GM23338 (cell line): ENCODE measurements around the gene ACVR2A. TPM values are rescaled to one million over a fixed set of nuclear protein-coding genes. Genes with fewer than 3 reads are reported as not detected.

Experiments used
- ATAC-seq: fragments of 200-7000 bp; cut with Tn5 transposase; 3 replicates; pipeline ENCODE4 v1.9.1; 2020
- DNase-seq: peaks from one replicate; pipeline ENCODE4 v3.0.0-alpha.2; 2015; ENCODE audit warnings: low spot score
- H2AFZ ChIP-seq: fragments of 200-600 bp; sonication (generic); 2 replicates; pipeline ENCODE4 v1.8.0; 2016; ENCODE audit warnings: antibody characterized with exemption, mild to moderate bottlenecking, moderate library complexity
- H3F3A ChIP-seq: fragments of 200-600 bp; sonication (generic); replicated peaks from 2 replicates; pipeline ENCODE4 v1.8.0; 2017; ENCODE audit warnings: antibody characterized with exemption, mixed run types, low read depth
- H3K27ac ChIP-seq: fragments of 200-600 bp; sonication (generic); 2 replicates; pipeline ENCODE4 v1.6.1; 2016; ENCODE audit warnings: low read depth
- H3K27me3 ChIP-seq: fragments of 200-600 bp; sonication (generic); 2 replicates; pipeline ENCODE4 v1.8.0; 2016; ENCODE audit warnings: mild to moderate bottlenecking, mixed run types, moderate library complexity; ENCODE audit not compliant: insufficient read depth
- H3K36me3 ChIP-seq: fragments of 200-600 bp; sonication (generic); 2 replicates; pipeline ENCODE4 v1.8.0; 2016; ENCODE audit warnings: mild to moderate bottlenecking; ENCODE audit not compliant: insufficient read depth
- H3K4me1 ChIP-seq: fragments of 200-600 bp; sonication (generic); 2 replicates; pipeline ENCODE4 v1.8.0; 2016; ENCODE audit warnings: mild to moderate bottlenecking, moderate library complexity; ENCODE audit not compliant: insufficient read depth
- H3K4me2 ChIP-seq: fragments of 200-600 bp; sonication (generic); 2 replicates; pipeline ENCODE4 v1.7.1; 2017; ENCODE audit warnings: mixed run types
- H3K4me3 ChIP-seq: fragments of 200-600 bp; sonication (generic); 2 replicates; pipeline ENCODE4 v1.6.1; 2016; ENCODE audit warnings: mixed run types
- H3K79me2 ChIP-seq: fragments of 200-600 bp; sonication (generic); replicated peaks from 2 replicates; pipeline ENCODE4 v1.8.0; 2017; ENCODE audit warnings: mild to moderate bottlenecking; ENCODE audit not compliant: insufficient read depth
- H3K9me2 ChIP-seq: fragments of 200-600 bp; sonication (generic); 2 replicates; pipeline ENCODE4 v1.8.0; 2017; ENCODE audit not compliant: insufficient read depth
- H4K20me1 ChIP-seq: fragments of 200-600 bp; sonication (generic); replicated peaks from 2 replicates; pipeline ENCODE4 v1.8.0; 2017; ENCODE audit warnings: mild to moderate bottlenecking; ENCODE audit not compliant: insufficient read depth
- H3K27ac Mint-ChIP-seq: 2 replicates; pipeline ENCODE4 v1.8.0; 2020; ENCODE audit warnings: inconsistent platforms, mild to moderate bottlenecking, moderate library complexity, mixed read lengths
- H3K27me3 Mint-ChIP-seq: 3 replicates; pipeline ENCODE4 v1.8.0; 2022; ENCODE audit warnings: low read depth, mild to moderate bottlenecking, moderate library complexity, mixed read lengths, inconsistent platforms; ENCODE audit not compliant: insufficient read depth, poor library complexity
- H3K36me3 Mint-ChIP-seq: 3 replicates; pipeline ENCODE4 v1.8.0; 2021; ENCODE audit warnings: low read depth, mild to moderate bottlenecking, inconsistent platforms, moderate library complexity, mixed read lengths
- H3K4me1 Mint-ChIP-seq: 3 replicates; pipeline ENCODE4 v1.8.0; 2020; ENCODE audit warnings: mild to moderate bottlenecking, inconsistent platforms, mixed read lengths
- H3K4me3 Mint-ChIP-seq: 3 replicates; pipeline ENCODE4 v1.8.0; 2021; ENCODE audit warnings: moderate library complexity, mild to moderate bottlenecking, inconsistent platforms, mixed read lengths
- H3K9me3 Mint-ChIP-seq: 3 replicates; pipeline ENCODE4 v1.8.0; 2020; ENCODE audit warnings: moderate library complexity, mild to moderate bottlenecking, inconsistent platforms, mixed read lengths
- CTCF ChIP-seq, 2 experiments: fragments of 200-600 bp in 1 of 2; sonication (generic) in 1 of 2; conservative IDR thresholded peaks; 2 replicates each; pipeline versions ENCODE4 v1.5.1 to v1.6.1; 2016 to 2017; ENCODE audit warnings: antibody characterized with exemption in 2 of 2, low read depth in 2 of 2, mild to moderate bottlenecking in 2 of 2, moderate library complexity in 1 of 2
- ETS1 ChIP-seq: IDR thresholded peaks from 2 replicates; pipeline ENCODE4 v1.6.1; 2016; ENCODE audit warnings: antibody characterized with exemption
- EZH2 ChIP-seq: fragments of 200-600 bp; sonication (generic); IDR thresholded peaks from one replicate; pipeline ENCODE4 v1.8.0; 2017; ENCODE audit warnings: antibody characterized with exemption, mild to moderate bottlenecking, low read depth; ENCODE audit not compliant: unreplicated experiment
- JUNB ChIP-seq: IDR thresholded peaks from one replicate; pipeline ENCODE4 v1.6.1; 2016; ENCODE audit warnings: antibody characterized with exemption; ENCODE audit not compliant: unreplicated experiment
- STAT1 ChIP-seq: IDR thresholded peaks from one replicate; pipeline ENCODE4 v1.6.1; 2016; ENCODE audit warnings: antibody characterized with exemption; ENCODE audit not compliant: unreplicated experiment
- ZNF114 ChIP-seq: fragments of 250-450 bp; sonication (Bioruptor Pico); IDR thresholded peaks from 2 replicates; pipeline ENCODE4 v1.5.0; 2020; ENCODE audit warnings: mild to moderate bottlenecking, moderate library complexity
- ZNF331 ChIP-seq: fragments of 250-450 bp; sonication (Bioruptor Pico); IDR thresholded peaks from 2 replicates; pipeline ENCODE4 v1.5.0; 2020; ENCODE audit warnings: low read depth, mild to moderate bottlenecking, moderate library complexity
- polyA plus RNA-seq: library from polyadenylated mRNA; unstranded; fragments of >200 nt; fragmentation: Nextera tagmentation; extraction: Ambion mirVana; gene quantifications from 2 replicates; pipeline ENCODE4 v1.2.1, GENCODE V29; 2016
- total RNA-seq: library from RNA; depleted of rRNA; stranded (reverse); fragments of >200 nt; shearing (Covaris generic); gene quantifications from 2 replicates; pipeline ENCODE4 v1.2.3, GENCODE V29; 2014

ACVR2A gene
- total and polyA plus RNA-seq, 2 experiments from 2014 or later: 11.8 to 15.6 TPM

- Histone ChIP-seq H3K79me2 (peaks cover 69% of the 10 kb centered on the region), H2AFZ (no peak overlapping the region), H3K27ac (no peak overlapping the region), H3K4me3 (peak overlapping the region; percentile 75), H3K4me1 (peaks cover 40% of the 10 kb centered on the region), H3K9me2 (no peaks in the 10 kb centered on the region), H3K4me2 (peak overlapping the region; percentile 80), H3K27me3 (no peaks in the 10 kb centered on the region), H3F3A (0 out of 2 replicates have a peak, but pooled peaks cover 4% of the 10 kb centered on the region), H4K20me1 (no peaks in the 10 kb centered on the region; the same call in 1 of the 2 replicates), H3K36me3 (no peaks in the 10 kb centered on the region)
- H3K4me3 Mint-ChIP-seq: peak overlapping the region; percentile 96
- no peak for DNase-seq
- no peak for ATAC-seq
- TF ChIP-seq JUNB (no peak), ZNF331 (CRISPR knock-in tag) (no peak), ETS1 (no peak), STAT1 (no peak), CTCF (conservative IDR thresholded peaks at IDR 0.05; ENCODE audit: low read depth in 2 of 2) (no peak), ZNF114 (no peak)
- peaks cover 42% of the 10 kb centered on the region for H3K4me1 Mint-ChIP-seq
- H3K36me3 Mint-ChIP-seq: no peaks in the 10 kb centered on the region
- peaks cover 5% of the 10 kb centered on the region for H3K27me3 Mint-ChIP-seq
- H3K9me3 Mint-ChIP-seq: no peaks in the 10 kb centered on the region
- no peak overlapping the region for H3K27ac Mint-ChIP-seq
Observed at GRCh38 chr2:147846412-147847081, 1.7 kb downstream of the ACVR2A start.

GRCh38 chr2:147847746-147848391, 3.0 kb downstream of the ACVR2A start:
- H3K4me3 Mint-ChIP-seq: peak overlapping the region; percentile 12; the same call in 2 of the 3 replicates

More at GRCh38 chr2:147847746-147848391, 3.0 kb downstream of the ACVR2A start:
- Mint-ChIP-seq H3K36me3 (no peaks in the 10 kb centered on the region), H3K27me3 (peaks cover 5% of the 10 kb centered on the region), H3K4me1 (peaks cover 41% of the 10 kb centered on the region), H3K27ac (peak overlapping the region; percentile 19; the same call in 1 of the 2 replicates), H3K9me3 (no peaks in the 10 kb centered on the region)
- DNase-seq (no peak), ATAC-seq (no peak)
- Histone ChIP-seq H3K4me2 (peak overlapping the region; percentile 64), H2AFZ (no peak overlapping the region), H3K27ac (no peak overlapping the region), H4K20me1 (no peaks in the 10 kb centered on the region; the same call in 1 of the 2 replicates), H3K4me3 (0 out of 2 replicates have a peak overlapping the region, but pooled peaks have one; percentile 14), H3K4me1 (peaks cover 33% of the 10 kb centered on the region), H3K27me3 (no peaks in the 10 kb centered on the region), H3K36me3 (no peaks in the 10 kb centered on the region), H3K79me2 (peaks cover 80% of the 10 kb centered on the region), H3F3A (0 out of 2 replicates have a peak, but pooled peaks cover 4% of the 10 kb centered on the region), H3K9me2 (no peaks in the 10 kb centered on the region)
- TF ChIP-seq STAT1 (no peak), EZH2 (no peak)
